ENCODE results near the gene LRBA. TPM values are rescaled to one million over a fixed set of nuclear protein-coding genes. Genes with fewer than 3 reads are reported as not detected.

Gene LRBA
- polyA plus RNA-seq, 2 of the 4 experiments (the other 2 are of a cell fraction), result 10.7 to 25.1 TPM

- WGBS (ENCODE audit: missing lambda C conversion rate), result 90% methylated on average over 2 of the region's 2 CpGs
- H3K4me1 ChIP-seq, result peaks cover 14% of the 10 kb centered on the region
- no peak overlapping the region for H3K4me2 ChIP-seq
- ChIA-PET POLR2A (no interaction called here), CTCF (no interaction called here)
- ATAC-seq (no peak), FAIRE-seq (no peak), DNase-seq (ENCODE audit: low read depth in 1 of 2, low spot score in 1 of 2) (no peak)
- no peak overlapping the region for H3K27ac ChIP-seq
- no peaks in the 10 kb centered on the region for H3K9me3 ChIP-seq
- H3K4me3 ChIP-seq, result no peak overlapping the region
- TF ChIP-seq FOSL2 (IDR thresholded peaks at IDR 0.05) (no peak), FOSL2 (CRISPR knock-in tag; IDR thresholded peaks at IDR 0.05) (no peak), HDAC2 (IDR thresholded peaks at IDR 0.05) (no peak), REST (IDR thresholded peaks at IDR 0.05) (no peak), RARB (CRISPR knock-in tag; IDR thresholded peaks at IDR 0.05) (no peak), BHLHE40 (IDR thresholded peaks at IDR 0.05; ENCODE audit: low read depth, low read length) (no peak), NPAS2 (CRISPR knock-in tag; IDR thresholded peaks at IDR 0.05; ENCODE audit: borderline replicate concordance) (no peak), EHF (CRISPR knock-in tag; IDR thresholded peaks at IDR 0.05) (no peak), RNF2 (IDR thresholded peaks at IDR 0.05; ENCODE audit: borderline replicate concordance, low read depth) (no peak), BCL3 (IDR thresholded peaks at IDR 0.05) (no peak), NFE2L2 (conservative IDR thresholded peaks at IDR 0.05; ENCODE audit: low read length) (no peak), ELK1 (IDR thresholded peaks at IDR 0.05; ENCODE audit: low read depth, low read length) (no peak), NR3C1 (IDR thresholded peaks at IDR 0.05) (no peak), TP53 (CRISPR knock-in tag; IDR thresholded peaks at IDR 0.05) (no peak), ZNF302 (CRISPR knock-in tag; IDR thresholded peaks at IDR 0.05) (no peak)
- TF ChIP-seq, protein P1, sequence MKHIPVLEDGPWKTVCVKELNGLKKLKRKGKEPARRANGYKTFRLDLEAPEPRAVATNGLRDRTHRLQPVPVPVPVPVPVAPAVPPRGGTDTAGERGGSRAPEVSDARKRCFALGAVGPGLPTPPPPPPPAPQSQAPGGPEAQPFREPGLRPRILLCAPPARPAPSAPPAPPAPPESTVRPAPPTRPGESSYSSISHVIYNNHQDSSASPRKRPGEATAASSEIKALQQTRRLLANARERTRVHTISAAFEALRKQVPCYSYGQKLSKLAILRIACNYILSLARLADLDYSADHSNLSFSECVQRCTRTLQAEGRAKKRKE (CRISPR knock-in tag; IDR thresholded peaks at IDR 0.05; ENCODE audit: low read depth), result no peak
These were observed 65.7 kb downstream of the LRBA start for GRCh38 chr4:150949342-150949741.

DNA sequence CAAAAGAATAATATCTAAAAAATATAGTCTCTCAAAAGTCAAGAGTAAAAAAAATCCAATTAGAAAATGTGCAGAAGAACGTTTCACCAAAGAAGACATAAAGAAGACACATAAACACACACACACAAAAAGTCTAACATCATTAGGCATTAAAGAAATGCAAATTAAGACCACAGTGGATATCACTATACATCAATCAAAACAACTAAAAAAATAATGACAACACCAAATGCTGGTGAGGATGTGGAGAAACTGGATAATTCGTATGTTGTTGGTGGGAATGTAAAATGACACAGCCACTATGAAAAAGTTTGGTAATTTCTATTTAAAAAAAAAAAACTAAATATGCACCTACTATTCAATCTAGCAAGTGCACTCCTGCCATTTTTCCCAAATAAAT lies 66.4 kb downstream of the LRBA start:
- Histone ChIP-seq H3K4me1 (peaks cover 14% of the 10 kb centered on the region), H3K27ac (no peak overlapping the region), H3K9me3 (no peaks in the 10 kb centered on the region), H3K4me2 (no peak overlapping the region), H3K4me3 (no peak overlapping the region)
- 92% methylated on average over 2 of the region's 2 CpGs for WGBS (ENCODE audit: missing lambda C conversion rate)
- ChIA-PET POLR2A (no interaction called here), CTCF (no interaction called here)
- ATAC-seq (no peak), FAIRE-seq (no peak), DNase-seq (ENCODE audit: low read depth in 1 of 2, low spot score in 1 of 2) (no peak)
- no peak for TF ChIP-seq HDAC2 (IDR thresholded peaks at IDR 0.05)

DNA sequence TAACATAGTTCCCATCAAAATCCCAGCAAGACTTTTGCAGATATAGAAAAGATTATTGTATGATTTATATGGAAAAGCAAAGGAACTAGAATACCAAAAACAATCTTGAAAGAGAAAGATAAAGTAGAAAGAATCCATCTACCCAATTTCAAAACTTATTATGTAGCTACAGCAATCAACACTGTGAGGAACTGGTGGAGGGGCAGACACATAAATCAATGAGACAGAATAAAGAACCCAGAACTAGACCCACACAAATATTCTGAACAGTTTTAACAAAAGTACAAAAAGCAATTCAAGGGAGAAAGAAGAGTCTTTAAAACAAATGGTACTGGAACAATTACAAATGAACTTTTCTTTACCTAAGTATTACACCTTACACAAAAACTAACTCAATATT lies 67.0 kb downstream of the LRBA start:
- no peak overlapping the region for H3K4me3 ChIP-seq
- H3K9me3 ChIP-seq, result no peaks in the 10 kb centered on the region
- TF ChIP-seq REST (IDR thresholded peaks at IDR 0.05) (no peak), MYC (IDR thresholded peaks at IDR 0.05; ENCODE audit: borderline replicate concordance, low read length) (no peak), CHD2 (IDR thresholded peaks at IDR 0.05; ENCODE audit: low read length, partially characterized antibody) (no peak)
- TF ChIP-seq, protein P2, sequence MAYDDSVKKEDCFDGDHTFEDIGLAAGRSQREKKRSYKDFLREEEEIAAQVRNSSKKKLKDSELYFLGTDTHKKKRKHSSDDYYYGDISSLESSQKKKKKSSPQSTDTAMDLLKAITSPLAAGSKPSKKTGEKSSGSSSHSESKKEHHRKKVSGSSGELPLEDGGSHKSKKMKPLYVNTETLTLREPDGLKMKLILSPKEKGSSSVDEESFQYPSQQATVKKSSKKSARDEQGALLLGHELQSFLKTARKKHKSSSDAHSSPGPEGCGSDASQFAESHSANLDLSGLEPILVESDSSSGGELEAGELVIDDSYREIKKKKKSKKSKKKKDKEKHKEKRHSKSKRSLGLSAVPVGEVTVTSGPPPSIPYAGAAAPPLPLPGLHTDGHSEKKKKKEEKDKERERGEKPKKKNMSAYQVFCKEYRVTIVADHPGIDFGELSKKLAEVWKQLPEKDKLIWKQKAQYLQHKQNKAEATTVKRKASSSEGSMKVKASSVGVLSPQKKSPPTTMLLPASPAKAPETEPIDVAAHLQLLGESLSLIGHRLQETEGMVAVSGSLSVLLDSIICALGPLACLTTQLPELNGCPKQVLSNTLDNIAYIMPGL (CRISPR knock-in tag; IDR thresholded peaks at IDR 0.05; ENCODE audit: borderline replicate concordance), result no peak
- TF ChIP-seq, protein P3, sequence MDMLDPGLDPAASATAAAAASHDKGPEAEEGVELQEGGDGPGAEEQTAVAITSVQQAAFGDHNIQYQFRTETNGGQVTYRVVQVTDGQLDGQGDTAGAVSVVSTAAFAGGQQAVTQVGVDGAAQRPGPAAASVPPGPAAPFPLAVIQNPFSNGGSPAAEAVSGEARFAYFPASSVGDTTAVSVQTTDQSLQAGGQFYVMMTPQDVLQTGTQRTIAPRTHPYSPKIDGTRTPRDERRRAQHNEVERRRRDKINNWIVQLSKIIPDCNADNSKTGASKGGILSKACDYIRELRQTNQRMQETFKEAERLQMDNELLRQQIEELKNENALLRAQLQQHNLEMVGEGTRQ (IDR thresholded peaks at IDR 0.05), result no peak
- FAIRE-seq (no peak), ATAC-seq (no peak), DNase-seq (ENCODE audit: low read depth in 1 of 2, low spot score in 1 of 2) (no peak)
- CTCF ChIA-PET, result no interaction called here
- H3K27ac ChIP-seq, result no peak overlapping the region
- POLR2A ChIA-PET, result no interaction called here
- H3K4me1 ChIP-seq, result peaks cover 14% of the 10 kb centered on the region
- no peak overlapping the region for H3K4me2 ChIP-seq

Measured in A549 (cell line).